ENCODE data around the gene MSANTD1.
"Not testable (repeated sequence)": the region's sequence is repeated elsewhere in the genome, so short reads cannot be mapped to it uniquely, and the experiment has no call there.

MSANTD1 gene

DNA sequence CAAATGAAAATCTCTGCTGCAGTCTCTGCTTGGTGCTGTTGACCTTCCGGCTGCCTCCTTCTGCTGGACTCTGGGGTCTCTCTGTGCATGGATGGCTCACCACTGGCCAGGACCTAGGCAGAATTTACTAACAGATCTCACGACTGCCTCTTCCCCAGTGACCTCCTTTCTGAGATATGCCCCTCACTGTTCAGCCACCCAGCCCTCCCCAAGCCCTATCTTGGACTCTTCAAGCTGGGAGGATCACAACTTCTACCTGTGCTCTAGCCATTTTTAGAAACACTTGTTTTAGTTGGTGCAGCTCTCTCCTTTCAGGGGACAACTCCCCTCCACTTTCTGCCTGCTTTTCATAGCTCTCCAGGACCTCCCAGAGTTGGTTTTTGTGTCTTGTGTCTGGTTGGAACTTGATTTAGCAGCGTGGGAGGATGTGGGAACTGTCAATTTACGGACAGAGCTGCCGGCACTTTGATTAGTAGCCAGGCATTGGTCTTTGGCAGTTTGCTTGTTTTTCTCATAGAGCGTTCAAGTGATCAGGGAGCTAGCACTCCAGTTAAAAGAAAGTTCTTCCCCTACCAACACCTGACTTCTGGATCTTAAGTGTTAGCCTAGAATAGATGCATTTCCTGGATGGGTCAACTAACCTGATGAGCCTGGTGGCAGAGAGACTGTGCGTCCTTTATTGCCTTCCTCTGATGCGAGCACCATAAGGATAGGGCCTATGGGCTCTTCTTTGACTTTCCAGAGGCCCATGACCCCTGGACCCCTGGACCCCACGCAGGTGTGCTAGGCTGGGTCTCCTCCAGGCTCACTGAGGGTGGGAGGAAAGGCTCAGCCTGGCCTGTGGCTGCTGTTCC is 50.4 kb downstream of the MSANTD1 start:
- in situ Hi-C loops (cut with HindIII; ENCODE audit: low sequenced_read_pairs): no loop called here

GRCh38 chr4:3299976-3300671 is 51.2 kb downstream of the MSANTD1 start:
- in situ Hi-C loops (cut with HindIII; ENCODE audit: low sequenced_read_pairs): no loop called here

DNA sequence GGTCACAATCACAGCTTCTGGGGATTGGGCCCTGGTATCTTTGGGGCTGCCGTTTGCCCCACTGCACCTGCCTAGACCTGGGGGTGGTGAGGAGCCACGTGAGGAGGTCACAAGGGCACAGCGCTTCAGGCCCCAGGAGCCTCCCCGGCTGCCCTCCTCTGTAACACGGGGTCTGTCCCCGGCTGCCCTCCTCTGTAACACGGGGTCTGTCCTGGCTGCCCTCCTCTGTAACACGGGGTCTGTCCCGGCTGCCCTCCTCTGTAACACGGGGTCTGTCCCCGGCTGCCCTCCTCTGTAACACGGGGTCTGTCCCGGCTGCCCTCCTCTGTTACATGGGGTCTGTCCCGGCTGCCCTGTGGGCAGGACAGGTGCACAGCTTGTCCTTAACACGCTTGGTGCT is 51.9 kb downstream of the MSANTD1 start:
- in situ Hi-C loops (cut with HindIII; ENCODE audit: low sequenced_read_pairs): not testable (repeated sequence)

DNA sequence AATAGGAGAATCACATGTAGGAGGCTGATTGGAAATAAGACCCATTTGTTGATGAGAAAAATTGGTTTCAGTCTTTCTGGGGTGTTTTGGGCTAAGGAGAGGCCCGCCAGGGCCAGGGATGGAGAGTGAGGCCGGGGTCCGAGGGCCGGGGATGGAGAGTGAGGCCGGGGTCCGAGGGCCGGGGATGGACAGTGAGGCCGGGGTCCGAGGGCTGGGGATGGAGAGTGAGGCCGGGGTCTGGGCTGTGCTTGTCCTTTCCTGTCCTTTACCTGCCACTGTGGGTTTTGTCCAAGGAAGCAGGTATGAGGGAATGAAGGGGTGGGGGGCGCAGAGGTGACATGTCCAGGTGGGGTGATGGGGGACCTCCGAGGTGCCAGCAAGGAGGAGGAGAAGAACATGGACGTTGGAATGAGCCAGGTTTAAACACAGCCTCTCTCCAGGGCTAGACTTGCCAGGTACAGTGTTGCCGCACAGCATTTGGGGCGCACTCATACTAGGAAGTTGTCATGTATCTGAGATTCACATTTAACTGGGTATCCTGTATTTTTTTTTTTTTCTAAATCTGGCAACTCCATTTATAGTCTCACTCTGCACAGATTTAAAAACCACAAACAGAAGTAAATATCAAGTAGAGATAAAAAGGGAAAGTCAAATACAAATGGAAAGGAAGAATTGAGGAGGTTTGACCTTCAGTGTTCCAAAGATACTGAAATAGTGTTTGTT is 52.7 kb downstream of the MSANTD1 start:
- in situ Hi-C loops (cut with HindIII; ENCODE audit: low sequenced_read_pairs): no loop called here

- in situ Hi-C loops (cut with HindIII; ENCODE audit: low sequenced_read_pairs): no loop called here
These were observed 53.3 kb downstream of the MSANTD1 start for GRCh38 chr4:3302173-3302785.

DNA sequence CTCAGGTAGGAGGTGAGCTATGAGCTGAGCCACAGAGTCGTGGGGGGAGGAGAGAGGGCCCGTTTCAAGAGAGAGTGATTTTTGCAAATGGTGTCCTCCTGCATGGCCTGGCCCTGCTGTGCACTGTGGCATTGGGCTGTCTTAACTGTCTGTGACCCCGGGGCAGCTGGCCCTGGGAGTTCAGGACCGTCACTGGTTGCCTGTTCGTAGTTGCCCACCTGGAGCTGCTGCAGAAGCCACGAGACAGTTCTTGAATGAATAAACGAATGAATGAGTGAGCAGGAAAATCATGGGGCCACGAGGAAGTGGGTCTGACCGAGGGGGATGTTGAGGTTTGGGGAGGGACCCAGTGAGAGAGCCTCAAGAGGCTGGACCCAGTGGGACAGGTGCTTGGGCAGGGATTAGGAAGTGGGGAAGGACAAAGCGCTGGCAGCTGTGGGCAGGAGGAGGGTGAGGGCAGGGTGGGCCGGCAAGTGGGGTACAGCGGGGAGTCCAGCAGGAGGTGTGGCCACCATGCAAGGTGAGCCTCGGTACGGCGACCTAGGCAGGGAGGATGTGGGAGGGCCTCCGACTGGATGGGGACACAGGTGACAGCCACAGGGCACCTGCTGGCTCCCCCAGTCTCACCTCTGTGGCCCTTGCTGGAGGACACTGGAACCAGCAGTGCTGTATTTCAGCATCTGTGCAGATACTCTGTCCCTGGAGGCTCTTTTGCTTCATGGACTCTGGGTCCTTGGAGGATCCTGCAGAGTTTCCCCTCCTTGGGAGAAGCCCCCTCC is 54.0 kb downstream of the MSANTD1 start:
- in situ Hi-C loops (cut with HindIII; ENCODE audit: low sequenced_read_pairs): no loop called here

GRCh38 chr4:3303565-3303824 is 54.5 kb downstream of the MSANTD1 start:
- in situ Hi-C loops (cut with HindIII; ENCODE audit: low sequenced_read_pairs): no loop called here

DNA sequence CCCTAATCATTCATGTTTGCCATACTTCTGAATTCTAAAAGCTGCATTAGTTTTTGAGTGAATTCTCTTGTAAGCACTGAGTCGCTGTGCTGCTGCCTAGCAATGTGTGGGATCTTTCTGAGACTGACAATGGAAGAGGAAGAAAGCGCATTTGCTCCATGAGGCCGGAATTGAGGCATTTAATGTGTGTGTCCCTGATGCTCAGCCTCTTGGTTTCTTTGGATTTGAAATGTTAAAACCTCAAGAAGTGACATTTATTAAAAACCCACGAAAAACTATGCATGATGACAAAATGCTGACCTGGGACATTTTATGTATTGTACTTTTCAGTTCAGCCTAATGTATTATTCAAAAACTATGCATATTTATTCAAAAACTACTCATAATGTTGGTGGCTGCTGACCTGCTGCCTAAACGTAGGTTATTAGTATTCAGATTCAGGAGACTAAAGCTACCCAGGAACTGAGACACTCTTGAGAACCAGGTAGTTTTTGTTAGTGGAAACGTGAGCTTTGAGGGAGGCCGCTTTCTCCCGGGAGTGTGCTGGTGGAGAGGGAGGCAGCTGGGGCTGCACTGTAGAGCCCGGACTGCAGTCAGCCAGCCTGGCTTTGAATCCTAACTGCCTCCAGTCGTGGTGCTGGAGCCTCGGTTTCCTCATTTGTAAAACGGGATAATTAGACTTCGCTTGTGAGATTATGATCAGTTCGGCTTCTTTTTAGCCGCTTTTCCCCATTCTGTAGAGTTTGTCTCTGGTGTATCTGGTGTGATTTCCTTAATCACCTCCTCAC is 55.2 kb downstream of the MSANTD1 start:
- in situ Hi-C loops (cut with HindIII; ENCODE audit: low sequenced_read_pairs): no loop called here

DNA sequence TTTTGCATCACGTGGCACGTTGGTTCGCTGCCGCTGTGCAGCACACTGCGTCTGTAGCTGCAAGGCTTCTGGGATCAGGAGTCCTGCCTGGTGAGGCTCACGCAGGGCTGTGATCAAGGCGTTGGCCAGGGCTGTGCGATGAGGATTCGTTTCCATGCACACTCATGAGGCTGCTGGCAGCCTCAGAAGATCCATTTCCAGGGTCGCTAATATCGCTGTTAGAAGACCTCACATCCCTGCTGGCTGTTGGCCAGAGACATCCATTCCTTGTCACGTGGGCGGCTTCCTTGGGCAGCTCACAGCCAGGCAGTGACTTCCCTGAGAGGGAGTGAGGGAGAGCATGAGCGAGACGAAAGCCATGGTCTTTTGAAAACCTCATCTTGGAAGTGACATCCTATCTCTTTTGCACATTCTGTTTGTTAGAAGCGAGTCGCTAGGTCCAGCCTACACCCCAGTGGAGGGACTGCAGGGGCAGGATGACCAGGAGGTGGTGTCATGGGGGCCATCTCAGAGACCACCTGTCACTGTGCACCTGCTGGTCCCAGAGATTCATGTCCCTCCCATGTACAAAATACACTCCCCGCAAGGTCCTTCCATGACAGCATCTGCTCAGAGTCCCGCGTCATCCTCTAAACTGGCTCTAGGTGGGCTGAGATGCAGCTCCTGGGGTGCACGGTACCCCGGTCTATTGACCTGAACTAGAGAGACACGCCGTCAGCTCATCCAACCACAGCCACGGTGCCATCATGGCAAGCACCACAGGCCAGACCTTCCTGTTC is 56.1 kb downstream of the MSANTD1 start:
- in situ Hi-C loops (cut with HindIII; ENCODE audit: low sequenced_read_pairs): no loop called here

- in situ Hi-C loops (cut with HindIII; ENCODE audit: low sequenced_read_pairs): no loop called here
These were observed 56.8 kb downstream of the MSANTD1 start for GRCh38 chr4:3305610-3306371.

Data from DLD1 (cell line).